GOT3 (cell line): ENCODE results near the gene RXFP4.
"Not testable (repeated sequence)": the region's sequence is repeated elsewhere in the genome, so short reads cannot be mapped to it uniquely, and the experiment has no call there.

ENCODE experiments used
- DNase-seq: peaks from one replicate; lab custom pipeline; 2025; ENCODE audit warnings: mixed read lengths; lab: John Stamatoyannopoulos, UW

Gene RXFP4

GRCh38 chr1:155940993-155941844 is at the start of gene RXFP4:
Gene RXFP4, plus strand, starts transcription at chr1:155941638. Its CDS starts 72 bp downstream, at chr1:155941710.
- no peak for DNase-seq

GRCh38 chr1:155892796-155893195 is 48.6 kb upstream of the RXFP4 start:
- DNase-seq = no peak

- no peak for DNase-seq
These were observed 47.9 kb upstream of the RXFP4 start for GRCh38 chr1:155893389-155894142.

GRCh38 chr1:155895617-155896016 is 45.8 kb upstream of the RXFP4 start:
- not testable (repeated sequence) for DNase-seq

- DNase-seq = not testable (repeated sequence)
These were observed 45.0 kb upstream of the RXFP4 start for GRCh38 chr1:155896476-155896875.

- no peak for DNase-seq
These were observed 43.7 kb upstream of the RXFP4 start for GRCh38 chr1:155897746-155898145.

GRCh38 chr1:155898888-155899287 is 42.5 kb upstream of the RXFP4 start:
- no peak for DNase-seq

GRCh38 chr1:155899683-155900082 is 41.8 kb upstream of the RXFP4 start:
- no peak for DNase-seq

GRCh38 chr1:155900161-155900560 is 41.3 kb upstream of the RXFP4 start:
- DNase-seq = no peak

GRCh38 chr1:155904261-155904660 is 37.2 kb upstream of the RXFP4 start:
- no peak for DNase-seq

- no peak for DNase-seq
These were observed 31.5 kb upstream of the RXFP4 start for GRCh38 chr1:155909894-155910293.

- DNase-seq = no peak
These were observed 30.8 kb upstream of the RXFP4 start for GRCh38 chr1:155910621-155911121.

GRCh38 chr1:155911156-155912055 is 30.0 kb upstream of the RXFP4 start, which contains the start of gene RIT1:
Gene RIT1, minus strand, starts transcription at chr1:155911349. Its CDS starts 588 bp downstream, at chr1:155910761.
- DNase-seq = peak; percentile 36

GRCh38 chr1:155912056-155912536 is 29.3 kb upstream of the RXFP4 start:
- DNase-seq = no peak

- DNase-seq = no peak
These were observed 27.3 kb upstream of the RXFP4 start for GRCh38 chr1:155913969-155914757.

GRCh38 chr1:155918660-155919059 is 22.8 kb upstream of the RXFP4 start:
- DNase-seq = no peak

- DNase-seq = no peak
These were observed 21.6 kb upstream of the RXFP4 start for GRCh38 chr1:155919801-155920200.

- DNase-seq = no peak
These were observed 20.7 kb upstream of the RXFP4 start for GRCh38 chr1:155920717-155921116.

GRCh38 chr1:155925506-155925905 is 15.9 kb upstream of the RXFP4 start:
- no peak for DNase-seq

GRCh38 chr1:155929057-155929456 is 12.4 kb upstream of the RXFP4 start:
- no peak for DNase-seq

- DNase-seq = not testable (repeated sequence)
These were observed 10.7 kb upstream of the RXFP4 start for GRCh38 chr1:155930725-155931124.
